Measurements from ENCODE around the gene CBFB. TPM values are rescaled to one million over a fixed set of nuclear protein-coding genes. Genes with fewer than 3 reads are reported as not detected.

Gene CBFB
- total and polyA plus RNA-seq, 2 of the 13 experiments (the other 11 are each of a cell fraction or from before 2014, with no cell fraction given) = 22.1 to 70.8 TPM

- 0 out of 2 replicates have a peak, but pooled peaks have one; percentile 47 for TF ChIP-seq BCL3 (CRISPR knock-in tag; IDR thresholded peaks at IDR 0.05)
- TF ChIP-seq GRHL1 (CRISPR knock-in tag; conservative IDR thresholded peaks at IDR 0.05) = no peak
- TF ChIP-seq RELA (CRISPR knock-in tag; IDR thresholded peaks at IDR 0.05) = no peak
- no peak for TF ChIP-seq ELF4 (CRISPR knock-in tag; IDR thresholded peaks at IDR 0.05; ENCODE audit: borderline replicate concordance)
- TF ChIP-seq NCOR1 (IDR thresholded peaks at IDR 0.05; ENCODE audit: borderline replicate concordance, low read length) = no peak
- peak; percentile 28; the same call in 1 of the 2 replicates for TF ChIP-seq SNAPC2 (CRISPR knock-in tag; IDR thresholded peaks at IDR 0.05)
- peak; percentile 81 for TF ChIP-seq PHF21A (CRISPR knock-in tag; IDR thresholded peaks at IDR 0.05)
- TF ChIP-seq PRDM10 (CRISPR knock-in tag; IDR thresholded peaks at IDR 0.05; ENCODE audit: low read depth) = no peak; the same call in 1 of the 2 replicates
- no peak for TF ChIP-seq JDP2 (CRISPR knock-in tag; IDR thresholded peaks at IDR 0.05; ENCODE audit: borderline replicate concordance)
- TF ChIP-seq YEATS2 (CRISPR knock-in tag; IDR thresholded peaks at IDR 0.05; ENCODE audit: borderline replicate concordance) = peak; percentile 77; the same call in 1 of the 2 replicates
- no peak for TF ChIP-seq BRCA1 (CRISPR knock-in tag; IDR thresholded peaks at IDR 0.05)
- TF ChIP-seq KDM3A (CRISPR knock-in tag; IDR thresholded peaks at IDR 0.05; ENCODE audit: low read depth) = no peak
- no peak for TF ChIP-seq ATAD3A (CRISPR knock-in tag; IDR thresholded peaks at IDR 0.05)
- TF ChIP-seq MAFF (IDR thresholded peaks at IDR 0.05; ENCODE audit: low read depth, low read length) = no peak
- TF ChIP-seq ARNTL (CRISPR knock-in tag; IDR thresholded peaks at IDR 0.05) = peak; percentile 95
- no peak for TF ChIP-seq MAZ (IDR thresholded peaks at IDR 0.05; ENCODE audit: borderline replicate concordance, low read depth, low read length)
- TF ChIP-seq MAZ (CRISPR knock-in tag; IDR thresholded peaks at IDR 0.05; ENCODE audit: low read depth) = peak; percentile 77
- no peak for TF ChIP-seq E2F1 (CRISPR knock-in tag; IDR thresholded peaks at IDR 0.05)
- peak; percentile 47; the same call in 1 of the 2 replicates for TF ChIP-seq ZBTB26 (CRISPR knock-in tag; IDR thresholded peaks at IDR 0.05; ENCODE audit: borderline replicate concordance)
Measured at GRCh38 chr16:67017810-67018488, 11.0 kb upstream of the CBFB start (continued).
